ENCODE measurements around the gene PEAR1.

- TF ChIP-seq POLR2AphosphoS5 (IDR thresholded peaks at IDR 0.05) (no peak), EP300 (IDR thresholded peaks at IDR 0.05) (no peak)
- TF ChIP-seq, protein P1, sequence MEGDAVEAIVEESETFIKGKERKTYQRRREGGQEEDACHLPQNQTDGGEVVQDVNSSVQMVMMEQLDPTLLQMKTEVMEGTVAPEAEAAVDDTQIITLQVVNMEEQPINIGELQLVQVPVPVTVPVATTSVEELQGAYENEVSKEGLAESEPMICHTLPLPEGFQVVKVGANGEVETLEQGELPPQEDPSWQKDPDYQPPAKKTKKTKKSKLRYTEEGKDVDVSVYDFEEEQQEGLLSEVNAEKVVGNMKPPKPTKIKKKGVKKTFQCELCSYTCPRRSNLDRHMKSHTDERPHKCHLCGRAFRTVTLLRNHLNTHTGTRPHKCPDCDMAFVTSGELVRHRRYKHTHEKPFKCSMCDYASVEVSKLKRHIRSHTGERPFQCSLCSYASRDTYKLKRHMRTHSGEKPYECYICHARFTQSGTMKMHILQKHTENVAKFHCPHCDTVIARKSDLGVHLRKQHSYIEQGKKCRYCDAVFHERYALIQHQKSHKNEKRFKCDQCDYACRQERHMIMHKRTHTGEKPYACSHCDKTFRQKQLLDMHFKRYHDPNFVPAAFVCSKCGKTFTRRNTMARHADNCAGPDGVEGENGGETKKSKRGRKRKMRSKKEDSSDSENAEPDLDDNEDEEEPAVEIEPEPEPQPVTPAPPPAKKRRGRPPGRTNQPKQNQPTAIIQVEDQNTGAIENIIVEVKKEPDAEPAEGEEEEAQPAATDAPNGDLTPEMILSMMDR (IDR thresholded peaks at IDR 0.05), result no peak
Observed at GRCh38 chr1:156881101-156881500, 12.4 kb upstream of the PEAR1 start.
